Mucosa of descending colon (tissue), 3 donors: ENCODE measurements around the gene LAMA2. TPM values are rescaled to one million over a fixed set of nuclear protein-coding genes. Genes with fewer than 3 reads are reported as not detected.

Experiments
- ATAC-seq: fragments of 200-7000 bp; cut with Tn5 transposase; one replicate; pipeline ENCODE4 v1.9.1; 2020; ENCODE audit warnings: mild to moderate bottlenecking, moderate library complexity
- DNase-seq, 3 donors: peaks; one replicate each; pipeline ENCODE4 v3.0.0-alpha.2; 2020
- H3K36me3 ChIP-seq: fragments of 200-600 bp; one replicate; pipeline ENCODE4 v1.8.0; 2021; ENCODE audit warnings: low read depth, mild to moderate bottlenecking
- H3K4me1 ChIP-seq: fragments of 200-600 bp; one replicate; pipeline ENCODE4 v1.8.0; 2021; ENCODE audit warnings: low read depth, mild to moderate bottlenecking
- H3K4me3 ChIP-seq: fragments of 200-600 bp; one replicate; pipeline ENCODE4 v1.8.0; 2021; ENCODE audit warnings: mild to moderate bottlenecking
- H3K9me3 ChIP-seq: fragments of 200-600 bp; one replicate; pipeline ENCODE4 v1.8.0; 2021; ENCODE audit warnings: mild to moderate bottlenecking
- CTCF ChIP-seq: fragments of 200-600 bp; IDR thresholded peaks from one replicate; pipeline ENCODE4 v1.8.0; 2022; ENCODE audit warnings: antibody characterized with exemption, mild to moderate bottlenecking
- intact Hi-C, 2 donors: fragments of 100-400 bp; cut with DNase I in 1 of 2; cut with micrococcal nuclease in 1 of 2; formaldehyde crosslinking; loops; one replicate each; pipeline versions ENCODE4 v1.11.0 to v1.11.1; 2022; cut with DNase I, micrococcal nuclease
- total RNA-seq, 3 donors: library from RNA; stranded (reverse); fragmentation: NEBNext Ultra II Directional in 2 of 3; extraction: Animal tissue kit (Norgen Biotek cat#: 25700) in 2 of 3; gene quantifications; one replicate each; pipeline versions ENCODE4 v1.2.1 to v1.2.4, GENCODE V29; 2021 to 2023
- donor health status: DM: no; HTN: no; CAD: no; lungs with moderate emphysema.
- donor health status: DM: no; HTN: no; CAD: no.
- donor health status: DM: no; HTN: yes; CAD: no.

LAMA2 gene
- total RNA-seq, 3 donors from 2014 or later: 3.6 to 29.4 (median 18.4) TPM

DNA sequence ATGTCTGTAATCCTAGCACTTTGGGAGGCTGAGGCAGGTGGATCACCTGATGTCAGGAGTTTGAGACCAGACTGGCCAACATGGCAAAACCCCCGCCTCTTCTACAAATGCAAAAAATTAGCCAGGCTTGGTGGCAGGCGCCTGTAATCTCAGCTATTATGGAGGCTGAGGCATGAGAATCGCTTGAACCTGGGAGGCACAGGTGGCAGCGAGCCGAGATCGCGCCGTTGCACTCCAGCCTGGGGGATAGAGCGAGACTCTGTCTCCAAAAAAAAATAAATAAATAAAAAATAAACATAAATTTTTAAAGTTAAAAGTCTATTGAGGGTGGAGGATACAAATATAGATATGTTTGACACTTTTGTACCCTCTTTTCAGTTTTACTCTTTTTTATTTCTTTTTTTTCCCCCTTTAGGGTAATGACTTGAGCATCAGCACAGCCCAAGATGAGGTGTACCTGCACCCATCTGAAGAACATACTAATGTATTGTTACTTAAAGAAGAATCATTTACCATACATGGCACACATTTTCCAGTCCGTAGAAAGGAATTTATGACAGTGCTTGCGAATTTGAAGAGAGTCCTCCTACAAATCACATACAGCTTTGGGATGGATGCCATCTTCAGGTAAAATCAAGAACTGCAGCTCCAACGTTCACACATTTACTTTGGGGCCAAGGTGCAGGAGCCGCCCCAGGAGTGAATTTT is 368.9 kb downstream of the LAMA2 start:
- peak in 2 of 3 donors; percentile 45 to 95 for DNase-seq
- H3K4me3 ChIP-seq: no peak overlapping the region
- H3K36me3 ChIP-seq: no peaks in the 10 kb centered on the region
- no peaks in the 10 kb centered on the region for H3K9me3 ChIP-seq
- intact Hi-C loops: loop anchor here in 1 of 2 donors (5.0 kb wide), 1 partner anchor 525 kb away; no protein-coding TSS in a partner anchor
- H3K4me1 ChIP-seq: no peaks in the 10 kb centered on the region
- TF ChIP-seq CTCF: peak; percentile 74
- ATAC-seq: peak; percentile 94

GRCh38 chr6:129252377-129253071 is 369.6 kb downstream of the LAMA2 start:
- intact Hi-C loops: loop anchor here in 1 of 2 donors (5.0 kb wide), 1 partner anchor 525 kb away; no protein-coding TSS in a partner anchor
- no peak for DNase-seq
- no peak for TF ChIP-seq CTCF
- no peak overlapping the region for H3K4me3 ChIP-seq
- no peaks in the 10 kb centered on the region for H3K9me3 ChIP-seq
- H3K36me3 ChIP-seq: no peaks in the 10 kb centered on the region
- no peaks in the 10 kb centered on the region for H3K4me1 ChIP-seq
- ATAC-seq: peak; percentile 86

- H3K4me3 ChIP-seq: no peak overlapping the region
- TF ChIP-seq CTCF: no peak
- intact Hi-C loops: loop anchor here in 1 of 2 donors (5.0 kb wide), 1 partner anchor 526 kb away; no protein-coding TSS in a partner anchor
Observed at GRCh38 chr6:129253242-129253641, 370.3 kb downstream of the LAMA2 start.

GRCh38 chr6:129253727-129254126 is 370.8 kb downstream of the LAMA2 start:
- Histone ChIP-seq H3K4me1 (no peaks in the 10 kb centered on the region), H3K4me3 (no peak overlapping the region), H3K36me3 (no peaks in the 10 kb centered on the region), H3K9me3 (no peaks in the 10 kb centered on the region)
- ATAC-seq (no peak), DNase-seq (no peak)
- no peak for TF ChIP-seq CTCF
- intact Hi-C loops: loop anchor here in 1 of 2 donors (5.0 kb wide), 1 partner anchor 526 kb away; no protein-coding TSS in a partner anchor

More at GRCh38 chr6:129253242-129253641, 370.3 kb downstream of the LAMA2 start:
- Histone ChIP-seq H3K4me1 (no peaks in the 10 kb centered on the region), H3K36me3 (no peaks in the 10 kb centered on the region), H3K9me3 (no peaks in the 10 kb centered on the region)
- ATAC-seq: no peak
- no peak for DNase-seq

GRCh38 chr6:129257196-129257595 is 374.3 kb downstream of the LAMA2 start:
- DNase-seq (no peak), ATAC-seq (no peak)

More at GRCh38 chr6:129257196-129257595, 374.3 kb downstream of the LAMA2 start:
- H3K9me3 ChIP-seq: no peaks in the 10 kb centered on the region
- H3K4me3 ChIP-seq: no peak overlapping the region
- H3K4me1 ChIP-seq: no peaks in the 10 kb centered on the region
- intact Hi-C loops: no loop called here
- no peak for TF ChIP-seq CTCF
- no peaks in the 10 kb centered on the region for H3K36me3 ChIP-seq
